WTC11 (cell line): ENCODE results near the gene TOGARAM2. TPM values are rescaled to one million over a fixed set of nuclear protein-coding genes. Genes with fewer than 3 reads are reported as not detected.

Experiments used
- ATAC-seq: fragments of 200-7000 bp; cut with Tn5 transposase; 2 replicates; pipeline ENCODE4 v1.10.0; 2021; ENCODE audit warnings: mild to moderate bottlenecking, moderate library complexity
- CTCF ChIA-PET: fragments of 300-600 bp; sonication (Branson Sonifier 250); formaldehyde crosslinking; loops from one replicate; lab custom pipeline; 2021; ENCODE audit warnings: antibody characterized with exemption; lab: Charles Lee
- POLR2A ChIA-PET: fragments of 350-600 bp; sonication (Branson Sonifier 250); formaldehyde crosslinking; loops from one replicate; lab custom pipeline; 2021; ENCODE audit warnings: antibody characterized with exemption; lab: Charles Lee
- DNase-seq: peaks from one replicate; pipeline ENCODE4 v3.0.0; 2021; ENCODE audit warnings: low spot score
- H3K27ac Mint-ChIP-seq: 2 replicates; pipeline ENCODE4 v1.8.0; 2021; ENCODE audit warnings: mixed read lengths
- H3K27me3 Mint-ChIP-seq: 2 replicates; pipeline ENCODE4 v1.8.0; 2021; ENCODE audit warnings: low read depth, mild to moderate bottlenecking, moderate library complexity, mixed read lengths
- H3K36me3 Mint-ChIP-seq: 2 replicates; pipeline ENCODE4 v1.8.0; 2021; ENCODE audit warnings: mixed read lengths
- H3K4me1 Mint-ChIP-seq: 2 replicates; pipeline ENCODE4 v1.8.0; 2022; ENCODE audit warnings: mixed read lengths
- H3K4me3 Mint-ChIP-seq: 2 replicates; pipeline ENCODE4 v1.8.0; 2021; ENCODE audit warnings: mild to moderate bottlenecking, moderate library complexity, mixed read lengths
- H3K9me3 Mint-ChIP-seq: 2 replicates; pipeline ENCODE4 v1.8.0; 2021; ENCODE audit warnings: mixed read lengths
- CREM ChIP-seq: sonication (generic); formaldehyde crosslinking; IDR thresholded peaks from 2 replicates; pipeline ENCODE4 v1.8.1; 2022; ENCODE audit warnings: mild to moderate bottlenecking, missing genetic modification reagents, moderate library complexity
- E2F5 ChIP-seq: sonication (generic); formaldehyde crosslinking; IDR thresholded peaks from 2 replicates; pipeline ENCODE4 v1.8.1; 2022; ENCODE audit warnings: mild to moderate bottlenecking, moderate library complexity, missing genetic modification reagents
- ELF4 ChIP-seq: sonication (generic); formaldehyde crosslinking; IDR thresholded peaks from 2 replicates; pipeline ENCODE4 v1.8.1; 2022; ENCODE audit warnings: low read depth, mild to moderate bottlenecking, moderate library complexity, missing genetic modification reagents
- ESRRA ChIP-seq: sonication (generic); formaldehyde crosslinking; IDR thresholded peaks from 2 replicates; pipeline ENCODE4 v1.8.1; 2022; ENCODE audit warnings: mild to moderate bottlenecking, missing genetic modification reagents, borderline replicate concordance
- MAX ChIP-seq: sonication (generic); formaldehyde crosslinking; IDR thresholded peaks from 2 replicates; pipeline ENCODE4 v1.8.0; 2022; ENCODE audit warnings: mild to moderate bottlenecking, missing genetic modification reagents
- RELA ChIP-seq: sonication (generic); formaldehyde crosslinking; IDR thresholded peaks from 2 replicates; pipeline ENCODE4 v1.8.1; 2022; ENCODE audit warnings: missing genetic modification reagents, mild to moderate bottlenecking, borderline replicate concordance
- STAT6 ChIP-seq: sonication (generic); formaldehyde crosslinking; conservative IDR thresholded peaks from 2 replicates; pipeline ENCODE4 v1.8.1; 2023; ENCODE audit warnings: mild to moderate bottlenecking, low read depth, missing genetic modification reagents, moderate library complexity
- TCF7 ChIP-seq: sonication (generic); formaldehyde crosslinking; IDR thresholded peaks from 2 replicates; pipeline ENCODE4 v1.8.0; 2022; ENCODE audit warnings: mild to moderate bottlenecking, low read depth, missing genetic modification reagents, moderate library complexity
- TP53 ChIP-seq: sonication (generic); formaldehyde crosslinking; IDR thresholded peaks from 2 replicates; pipeline ENCODE4 v1.8.1; 2023; ENCODE audit warnings: mild to moderate bottlenecking, missing genetic modification reagents
- USF2 ChIP-seq: sonication (generic); formaldehyde crosslinking; IDR thresholded peaks from 2 replicates; pipeline ENCODE4 v1.8.1; 2023; ENCODE audit warnings: mild to moderate bottlenecking, missing genetic modification reagents, moderate library complexity
- ZNF396 ChIP-seq: fragments of 250-450 bp; sonication (Bioruptor Pico); IDR thresholded peaks from 2 replicates; pipeline ENCODE4 v1.8.0; 2021; ENCODE audit warnings: mild to moderate bottlenecking, moderate library complexity, borderline replicate concordance
- total RNA-seq: library from RNA; stranded (reverse); gene quantifications from 3 replicates; pipeline ENCODE4 v1.2.3, GENCODE V29; 2021
- TF ChIP-seq, protein P1 (sequence below): fragments of 250-450 bp; sonication (Bioruptor Pico); IDR thresholded peaks from 2 replicates; pipeline ENCODE4 v1.9.0; 2021; ENCODE audit warnings: mild to moderate bottlenecking, borderline replicate concordance
- TF ChIP-seq, protein P2 (sequence below): sonication (generic); formaldehyde crosslinking; IDR thresholded peaks from 2 replicates; pipeline ENCODE4 v1.8.0; 2022; ENCODE audit warnings: mild to moderate bottlenecking, missing genetic modification reagents

The TOGARAM2 gene
- total RNA-seq, 1 experiment from 2014 or later = 1.0 TPM

GRCh38 chr2:28982381-28982950 is 1.4 kb downstream of the TOGARAM2 start (continued):
- TF ChIP-seq, protein P1, sequence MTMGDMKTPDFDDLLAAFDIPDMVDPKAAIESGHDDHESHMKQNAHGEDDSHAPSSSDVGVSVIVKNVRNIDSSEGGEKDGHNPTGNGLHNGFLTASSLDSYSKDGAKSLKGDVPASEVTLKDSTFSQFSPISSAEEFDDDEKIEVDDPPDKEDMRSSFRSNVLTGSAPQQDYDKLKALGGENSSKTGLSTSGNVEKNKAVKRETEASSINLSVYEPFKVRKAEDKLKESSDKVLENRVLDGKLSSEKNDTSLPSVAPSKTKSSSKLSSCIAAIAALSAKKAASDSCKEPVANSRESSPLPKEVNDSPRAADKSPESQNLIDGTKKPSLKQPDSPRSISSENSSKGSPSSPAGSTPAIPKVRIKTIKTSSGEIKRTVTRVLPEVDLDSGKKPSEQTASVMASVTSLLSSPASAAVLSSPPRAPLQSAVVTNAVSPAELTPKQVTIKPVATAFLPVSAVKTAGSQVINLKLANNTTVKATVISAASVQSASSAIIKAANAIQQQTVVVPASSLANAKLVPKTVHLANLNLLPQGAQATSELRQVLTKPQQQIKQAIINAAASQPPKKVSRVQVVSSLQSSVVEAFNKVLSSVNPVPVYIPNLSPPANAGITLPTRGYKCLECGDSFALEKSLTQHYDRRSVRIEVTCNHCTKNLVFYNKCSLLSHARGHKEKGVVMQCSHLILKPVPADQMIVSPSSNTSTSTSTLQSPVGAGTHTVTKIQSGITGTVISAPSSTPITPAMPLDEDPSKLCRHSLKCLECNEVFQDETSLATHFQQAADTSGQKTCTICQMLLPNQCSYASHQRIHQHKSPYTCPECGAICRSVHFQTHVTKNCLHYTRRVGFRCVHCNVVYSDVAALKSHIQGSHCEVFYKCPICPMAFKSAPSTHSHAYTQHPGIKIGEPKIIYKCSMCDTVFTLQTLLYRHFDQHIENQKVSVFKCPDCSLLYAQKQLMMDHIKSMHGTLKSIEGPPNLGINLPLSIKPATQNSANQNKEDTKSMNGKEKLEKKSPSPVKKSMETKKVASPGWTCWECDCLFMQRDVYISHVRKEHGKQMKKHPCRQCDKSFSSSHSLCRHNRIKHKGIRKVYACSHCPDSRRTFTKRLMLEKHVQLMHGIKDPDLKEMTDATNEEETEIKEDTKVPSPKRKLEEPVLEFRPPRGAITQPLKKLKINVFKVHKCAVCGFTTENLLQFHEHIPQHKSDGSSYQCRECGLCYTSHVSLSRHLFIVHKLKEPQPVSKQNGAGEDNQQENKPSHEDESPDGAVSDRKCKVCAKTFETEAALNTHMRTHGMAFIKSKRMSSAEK (CRISPR knock-in tag) = no peak
- TF ChIP-seq ZNF396 = no peak
- no peak for TF ChIP-seq CREM (CRISPR knock-in tag)

DNA sequence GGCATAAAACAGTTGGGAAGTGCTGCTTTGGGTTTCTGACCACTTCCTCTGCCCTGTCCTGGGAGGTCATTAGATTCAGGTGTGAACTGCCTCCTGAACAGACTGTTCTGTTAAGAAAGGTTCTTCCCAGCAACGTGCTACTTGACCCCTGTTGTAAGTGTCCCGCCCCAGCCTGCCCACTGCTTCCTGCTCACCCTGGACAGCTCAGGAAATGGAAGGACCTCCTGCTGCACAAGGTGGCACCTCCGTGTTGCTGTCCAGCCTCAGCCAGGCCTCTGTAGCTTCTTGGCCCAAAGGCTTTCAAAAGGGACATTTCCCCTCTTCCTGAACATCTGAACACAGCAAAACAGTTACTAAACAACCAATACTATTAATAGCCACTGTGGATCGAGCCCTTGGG is 5.3 kb downstream of the TOGARAM2 start:
- Mint-ChIP-seq H3K27ac (no peak overlapping the region), H3K36me3 (no peaks in the 10 kb centered on the region), H3K4me3 (no peak overlapping the region), H3K9me3 (0 out of 2 replicates have a peak, but pooled peaks cover 3% of the 10 kb centered on the region), H3K4me1 (no peaks in the 10 kb centered on the region), H3K27me3 (no peaks in the 10 kb centered on the region; the same call in 1 of the 2 replicates)
- TF ChIP-seq ESRRA (CRISPR knock-in tag) (no peak), STAT6 (CRISPR knock-in tag) (no peak), RELA (no peak), TCF7 (CRISPR knock-in tag) (no peak)
- no peak for DNase-seq
- POLR2A ChIA-PET = interaction anchor here (0.6 kb wide), 1 partner anchor 134 kb away, joined by 4 read pairs; no protein-coding TSS in a partner anchor
- ATAC-seq = no peak
- CTCF ChIA-PET = no interaction called here

- Mint-ChIP-seq H3K9me3 (no peaks in the 10 kb centered on the region), H3K27me3 (no peaks in the 10 kb centered on the region; the same call in 1 of the 2 replicates), H3K4me1 (no peaks in the 10 kb centered on the region), H3K4me3 (no peak overlapping the region), H3K27ac (no peak overlapping the region), H3K36me3 (no peaks in the 10 kb centered on the region)
- DNase-seq = no peak
- no peak for ATAC-seq
- no peak for TF ChIP-seq ELF4 (CRISPR knock-in tag)
- no peak for TF ChIP-seq USF2
- no peak for TF ChIP-seq E2F5 (CRISPR knock-in tag)
- no peak for TF ChIP-seq MAX
- TF ChIP-seq, protein P2, sequence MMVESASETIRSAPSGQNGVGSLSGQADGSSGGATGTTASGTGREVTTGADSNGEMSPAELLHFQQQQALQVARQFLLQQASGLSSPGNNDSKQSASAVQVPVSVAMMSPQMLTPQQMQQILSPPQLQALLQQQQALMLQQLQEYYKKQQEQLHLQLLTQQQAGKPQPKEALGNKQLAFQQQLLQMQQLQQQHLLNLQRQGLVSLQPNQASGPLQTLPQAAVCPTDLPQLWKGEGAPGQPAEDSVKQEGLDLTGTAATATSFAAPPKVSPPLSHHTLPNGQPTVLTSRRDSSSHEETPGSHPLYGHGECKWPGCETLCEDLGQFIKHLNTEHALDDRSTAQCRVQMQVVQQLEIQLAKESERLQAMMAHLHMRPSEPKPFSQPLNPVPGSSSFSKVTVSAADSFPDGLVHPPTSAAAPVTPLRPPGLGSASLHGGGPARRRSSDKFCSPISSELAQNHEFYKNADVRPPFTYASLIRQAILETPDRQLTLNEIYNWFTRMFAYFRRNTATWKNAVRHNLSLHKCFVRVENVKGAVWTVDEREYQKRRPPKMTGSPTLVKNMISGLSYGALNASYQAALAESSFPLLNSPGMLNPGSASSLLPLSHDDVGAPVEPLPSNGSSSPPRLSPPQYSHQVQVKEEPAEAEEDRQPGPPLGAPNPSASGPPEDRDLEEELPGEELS (CRISPR knock-in tag) = no peak
- no peak for TF ChIP-seq TP53 (CRISPR knock-in tag)
- CTCF ChIA-PET = no interaction called here
- POLR2A ChIA-PET = no interaction called here
Observed at GRCh38 chr2:28989973-28990372, 8.9 kb downstream of the TOGARAM2 start.
